Keratinocyte (primary cell): ENCODE results near the gene FRAS1. TPM values are rescaled to one million over a fixed set of nuclear protein-coding genes. Genes with fewer than 3 reads are reported as not detected.

Experiments
- DNase-seq: peaks from one replicate; pipeline ENCODE4 v3.0.0-alpha.2; 2011; ENCODE audit warnings: low read depth, missing footprints, low spot score
- FAIRE-seq: peaks from 2 replicates; lab custom pipeline; 2011; peaks lifted over from hg19 to GRCh38; lab: Jason Lieb, UNC
- H2AFZ ChIP-seq: 2 replicates; pipeline ENCODE4 v1.6.0; 2012; ENCODE audit warnings: low read length, control low read depth, inconsistent platforms; ENCODE audit not compliant: control insufficient read depth
- H3K27ac ChIP-seq: 2 replicates; pipeline ENCODE4 v1.5.1; 2011; ENCODE audit warnings: low read length; ENCODE audit not compliant: control insufficient read depth, insufficient read depth
- H3K27me3 ChIP-seq: 3 replicates; pipeline ENCODE4 v1.6.0; 2011; ENCODE audit warnings: low read length; ENCODE audit not compliant: control insufficient read depth, insufficient read depth; ENCODE audit errors: extremely low read depth
- H3K36me3 ChIP-seq, 2 experiments: 2 replicates in 1 of 2; 3 replicates in 1 of 2; pipeline ENCODE4 v1.5.1; 2011; ENCODE audit warnings: low read length in 2 of 2, mild to moderate bottlenecking in 1 of 2; ENCODE audit not compliant: control insufficient read depth in 2 of 2, insufficient read depth in 2 of 2; ENCODE audit errors: extremely low read depth in 1 of 2
- H3K4me1 ChIP-seq: 3 replicates; pipeline ENCODE4 v1.5.1; 2011; ENCODE audit warnings: low read length; ENCODE audit not compliant: control insufficient read depth, insufficient read depth; ENCODE audit errors: extremely low read depth
- H3K4me2 ChIP-seq: 3 replicates; pipeline ENCODE4 v1.6.0; 2011; ENCODE audit warnings: low read depth, low read length; ENCODE audit not compliant: control insufficient read depth, insufficient read depth; ENCODE audit errors: extremely low read depth
- H3K4me3 ChIP-seq, 3 experiments: fragments of 200-600 bp in 1 of 3; sonication (generic) in 1 of 3; 2 replicates in 2 of 3; 3 replicates in 1 of 3; pipeline ENCODE4 v1.5.1; 2011 to 2016; ENCODE audit warnings: low read length in 3 of 3, mild to moderate bottlenecking in 3 of 3, control low read depth in 2 of 3, inconsistent platforms in 1 of 3, low read depth in 1 of 3, mixed read lengths in 1 of 3, mixed run types in 1 of 3, moderate library complexity in 1 of 3; ENCODE audit not compliant: control insufficient read depth in 2 of 3, insufficient read depth in 2 of 3; ENCODE audit errors: extremely low read depth in 1 of 3
- H3K79me2 ChIP-seq: 2 replicates; pipeline ENCODE4 v1.6.0; 2012; ENCODE audit warnings: low read length; ENCODE audit not compliant: control insufficient read depth, insufficient read depth
- H3K9ac ChIP-seq: 3 replicates; pipeline ENCODE4 v1.6.0; 2011; ENCODE audit warnings: low read length; ENCODE audit not compliant: control insufficient read depth, insufficient read depth; ENCODE audit errors: extremely low read depth
- H3K9me1 ChIP-seq: 3 replicates; pipeline ENCODE4 v1.6.0; 2011; ENCODE audit warnings: low read length; ENCODE audit not compliant: control insufficient read depth, insufficient read depth; ENCODE audit errors: extremely low read depth
- H3K9me3 ChIP-seq: 2 replicates; pipeline ENCODE4 v1.5.1; 2012; ENCODE audit warnings: low read depth, low read length; ENCODE audit not compliant: control insufficient read depth
- H4K20me1 ChIP-seq: 3 replicates; pipeline ENCODE4 v1.6.0; 2011; ENCODE audit warnings: low read length; ENCODE audit not compliant: control insufficient read depth, insufficient read depth; ENCODE audit errors: extremely low read depth
- CTCF ChIP-seq, 3 experiments: IDR thresholded peaks in 1 of 3; conservative IDR thresholded peaks in 1 of 3; optimal IDR thresholded peaks in 1 of 3; 2 replicates in 2 of 3; 3 replicates in 1 of 3; pipeline versions ENCODE3 to v1.5.1; 2011; ENCODE audit warnings: low read length in 3 of 3, mild to moderate bottlenecking in 3 of 3, moderate library complexity in 2 of 3, control low read depth in 1 of 3, inconsistent platforms in 1 of 3; ENCODE audit not compliant: insufficient read depth in 2 of 3; ENCODE audit errors: extremely low read depth in 1 of 3
- EZH2 ChIP-seq: IDR thresholded peaks from one replicate; pipeline ENCODE4 v1.6.1; 2012; ENCODE audit warnings: inconsistent platforms, mild to moderate bottlenecking, low read length, moderate library complexity
- dilution Hi-C: fragments of 300-500 bp; cut with MboI; formaldehyde crosslinking; loops from one replicate; pipeline ENCODE4 v1.7.0; 2020; ENCODE audit warnings: low sequenced_read_pairs; ENCODE audit not compliant: extremely low pct_ligation_motif_present
- polyA plus RNA-seq, 5 experiments: library from polyadenylated mRNA; depleted of rRNA in 3 of 5; stranded (reverse) in 3 of 5; stranded (forward) in 1 of 5; unstranded in 1 of 5; fragments of >200 nt; gene quantifications; 1 replicate in 1 of 5; 2 replicates in 3 of 5; 3 replicates in 1 of 5; pipeline versions ENCODE4 v1.2.1 to v1.2.3, GENCODE V29; 2011 to 2012; ENCODE audit warnings: missing spikeins in 2 of 5, low read depth in 1 of 5, low replicate concordance in 1 of 5

FRAS1 gene
- polyA plus RNA-seq, 1 donor (not counting 4 experiments of a cell fraction or from before 2014, with no cell fraction given), result 3.5 TPM

GRCh38 chr4:78482281-78482680, 425.2 kb downstream of the FRAS1 start:
- FAIRE-seq (no peak), DNase-seq (no peak)
- no peaks in the 10 kb centered on the region for H3K27me3 ChIP-seq
- no peak overlapping the region for H3K4me2 ChIP-seq
- H2AFZ ChIP-seq, result no peak overlapping the region
- no peak overlapping the region for H3K27ac ChIP-seq
- TF ChIP-seq EZH2 (no peak), CTCF (optimal IDR thresholded peaks at IDR 0.05 in 1 of 3, IDR thresholded peaks at IDR 0.05 in 1 of 3, conservative IDR thresholded peaks at IDR 0.05 in 1 of 3; ENCODE audit: extremely low read depth in 1 of 3, insufficient read depth in 2 of 3, low read length in 3 of 3) (no peak)
- peaks cover 21% of the 10 kb centered on the region for H3K4me1 ChIP-seq
- no peaks in the 10 kb centered on the region for H3K79me2 ChIP-seq
- no peak overlapping the region for H3K9ac ChIP-seq
- H3K9me1 ChIP-seq, result peaks cover 3% of the 10 kb centered on the region
- no peak overlapping the region for H3K4me3 ChIP-seq
- dilution Hi-C loops, result no loop called here
- H3K9me3 ChIP-seq, result no peaks in the 10 kb centered on the region
- H3K36me3 ChIP-seq, result no peaks in the 10 kb centered on the region
- H4K20me1 ChIP-seq, result no peaks in the 10 kb centered on the region

DNA sequence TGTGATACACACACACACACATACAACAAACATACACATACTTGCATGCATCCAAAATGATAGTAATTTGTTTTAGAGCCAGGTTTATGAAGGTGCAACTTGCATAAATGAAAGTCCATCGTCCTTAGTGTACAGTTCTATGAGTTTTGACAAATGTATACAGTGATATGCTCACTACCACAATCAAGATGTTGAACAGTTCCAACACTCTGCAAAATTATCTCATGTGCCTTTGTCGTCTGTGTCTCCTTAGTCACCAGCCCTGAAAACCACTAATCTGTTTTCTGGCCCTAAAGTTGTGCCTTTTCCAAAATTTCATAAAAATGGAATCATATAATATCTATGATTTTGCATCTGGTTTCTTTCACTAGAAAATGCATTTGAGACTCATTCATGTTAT, 426.7 kb downstream of the FRAS1 start:
- H3K27me3 ChIP-seq, result no peaks in the 10 kb centered on the region
- H3K9ac ChIP-seq, result no peak overlapping the region
- TF ChIP-seq EZH2, result no peak
- no peak for TF ChIP-seq CTCF (optimal IDR thresholded peaks at IDR 0.05 in 1 of 3, IDR thresholded peaks at IDR 0.05 in 1 of 3, conservative IDR thresholded peaks at IDR 0.05 in 1 of 3; ENCODE audit: extremely low read depth in 1 of 3, insufficient read depth in 2 of 3, low read length in 3 of 3)
- dilution Hi-C loops, result no loop called here
- no peak overlapping the region for H3K4me3 ChIP-seq
- H3K4me1 ChIP-seq, result peaks cover 14% of the 10 kb centered on the region
- FAIRE-seq (no peak), DNase-seq (no peak)
- no peaks in the 10 kb centered on the region for H4K20me1 ChIP-seq
- no peak overlapping the region for H3K27ac ChIP-seq
- no peak overlapping the region for H3K4me2 ChIP-seq
- H3K36me3 ChIP-seq, result no peaks in the 10 kb centered on the region
- no peaks in the 10 kb centered on the region for H3K79me2 ChIP-seq
- H2AFZ ChIP-seq, result no peak overlapping the region
- no peaks in the 10 kb centered on the region for H3K9me1 ChIP-seq
- H3K9me3 ChIP-seq, result no peaks in the 10 kb centered on the region
